Mucosa of descending colon (tissue), 3 donors: ENCODE data around the gene LCE3E. TPM values are rescaled to one million over a fixed set of nuclear protein-coding genes. Genes with fewer than 3 reads are reported as not detected.
"Not testable (repeated sequence)": the region's sequence is repeated elsewhere in the genome, so short reads cannot be mapped to it uniquely, and the experiment has no call there.

Experiments used
- ATAC-seq: fragments of 200-7000 bp; cut with Tn5 transposase; one replicate; pipeline ENCODE4 v1.9.1; 2020; ENCODE audit warnings: mild to moderate bottlenecking, moderate library complexity
- DNase-seq, 3 donors: peaks; one replicate each; pipeline ENCODE4 v3.0.0-alpha.2; 2020
- H3K36me3 ChIP-seq: fragments of 200-600 bp; one replicate; pipeline ENCODE4 v1.8.0; 2021; ENCODE audit warnings: low read depth, mild to moderate bottlenecking
- H3K4me1 ChIP-seq: fragments of 200-600 bp; one replicate; pipeline ENCODE4 v1.8.0; 2021; ENCODE audit warnings: low read depth, mild to moderate bottlenecking
- H3K4me3 ChIP-seq: fragments of 200-600 bp; one replicate; pipeline ENCODE4 v1.8.0; 2021; ENCODE audit warnings: mild to moderate bottlenecking
- H3K9me3 ChIP-seq: fragments of 200-600 bp; one replicate; pipeline ENCODE4 v1.8.0; 2021; ENCODE audit warnings: mild to moderate bottlenecking
- CTCF ChIP-seq: fragments of 200-600 bp; IDR thresholded peaks from one replicate; pipeline ENCODE4 v1.8.0; 2022; ENCODE audit warnings: antibody characterized with exemption, mild to moderate bottlenecking
- intact Hi-C, 2 donors: fragments of 100-400 bp; cut with DNase I in 1 of 2; cut with micrococcal nuclease in 1 of 2; formaldehyde crosslinking; loops; one replicate each; pipeline versions ENCODE4 v1.11.0 to v1.11.1; 2022; cut with DNase I, micrococcal nuclease
- total RNA-seq, 3 donors: library from RNA; stranded (reverse); fragmentation: NEBNext Ultra II Directional in 2 of 3; extraction: Animal tissue kit (Norgen Biotek cat#: 25700) in 2 of 3; gene quantifications; one replicate each; pipeline versions ENCODE4 v1.2.1 to v1.2.4, GENCODE V29; 2021 to 2023
- donor health status: DM: no; HTN: no; CAD: no; lungs with moderate emphysema.
- donor health status: DM: no; HTN: no; CAD: no.
- donor health status: DM: no; HTN: yes; CAD: no.

LCE3E gene
- total RNA-seq, 3 donors from 2014 or later: not detected

- DNase-seq: no peak
- intact Hi-C loops: no loop called here
- no peak for ATAC-seq
- no peak for TF ChIP-seq CTCF
- Histone ChIP-seq H3K4me3 (no peak within 1 kb of the TSS), H3K9me3 (no peaks in the 10 kb centered on the region), H3K4me1 (no peaks in the 10 kb centered on the region), H3K36me3 (no peaks in the 10 kb centered on the region)
Observed at GRCh38 chr1:152580433-152580832, 13.9 kb upstream of the LCE3E start, which contains the start of gene LCE3D. TSS of gene LCE3D (minus strand) at chr1:152580516. CDS start at chr1:152579936, 580 bp downstream.

GRCh38 chr1:152579526-152579925, 12.9 kb upstream of the LCE3E start:
- intact Hi-C loops, H3K4me3 ChIP-seq: not testable (repeated sequence)

GRCh38 chr1:152577168-152577567, 10.6 kb upstream of the LCE3E start:
- intact Hi-C loops: no loop called here
- DNase-seq: no peak
- Histone ChIP-seq H3K36me3 (no peaks in the 10 kb centered on the region), H3K4me3 (no peak overlapping the region), H3K9me3 (no peaks in the 10 kb centered on the region), H3K4me1 (no peaks in the 10 kb centered on the region)
- no peak for ATAC-seq
- no peak for TF ChIP-seq CTCF

More at GRCh38 chr1:152579526-152579925, 12.9 kb upstream of the LCE3E start:
- not testable (repeated sequence) for H3K4me1 ChIP-seq, ATAC-seq, DNase-seq, H3K36me3 ChIP-seq, H3K9me3 ChIP-seq

- Histone ChIP-seq H3K36me3 (no peaks in the 10 kb centered on the region), H3K4me3 (no peak overlapping the region), H3K4me1 (no peaks in the 10 kb centered on the region), H3K9me3 (peaks cover 6% of the 10 kb centered on the region)
- intact Hi-C loops: no loop called here
- no peak for TF ChIP-seq CTCF
- DNase-seq (no peak), ATAC-seq (no peak)
Observed at GRCh38 chr1:152565535-152566215, 905 bp downstream of the LCE3E start.

- Histone ChIP-seq H3K4me1 (no peaks in the 10 kb centered on the region), H3K4me3 (no peak overlapping the region), H3K9me3 (peaks cover 6% of the 10 kb centered on the region), H3K36me3 (no peaks in the 10 kb centered on the region)
- no peak for TF ChIP-seq CTCF
- no peak for DNase-seq
- ATAC-seq: no peak
- intact Hi-C loops: no loop called here
Observed at GRCh38 chr1:152565115-152565514, 1.5 kb downstream of the LCE3E start.

- intact Hi-C loops, H3K4me3 ChIP-seq, H3K9me3 ChIP-seq, ATAC-seq, DNase-seq, H3K4me1 ChIP-seq, H3K36me3 ChIP-seq: not testable (repeated sequence)
Observed at GRCh38 chr1:152548358-152548757, 18.2 kb downstream of the LCE3E start.

GRCh38 chr1:152546704-152547103, 19.9 kb downstream of the LCE3E start:
- ATAC-seq: no peak
- no peak for TF ChIP-seq CTCF
- Histone ChIP-seq H3K4me3 (no peak overlapping the region), H3K4me1 (no peaks in the 10 kb centered on the region), H3K36me3 (no peaks in the 10 kb centered on the region), H3K9me3 (no peaks in the 10 kb centered on the region)
- intact Hi-C loops: no loop called here
- DNase-seq: no peak
